ENCODE data around the gene SLC25A25. TPM values are rescaled to one million over a fixed set of nuclear protein-coding genes. Genes with fewer than 3 reads are reported as not detected.
"Not testable (repeated sequence)": the region's sequence is repeated elsewhere in the genome, so short reads cannot be mapped to it uniquely, and the experiment has no call there.

The SLC25A25 gene
- polyA plus RNA-seq, 1 donor = 10.8 TPM

DNA sequence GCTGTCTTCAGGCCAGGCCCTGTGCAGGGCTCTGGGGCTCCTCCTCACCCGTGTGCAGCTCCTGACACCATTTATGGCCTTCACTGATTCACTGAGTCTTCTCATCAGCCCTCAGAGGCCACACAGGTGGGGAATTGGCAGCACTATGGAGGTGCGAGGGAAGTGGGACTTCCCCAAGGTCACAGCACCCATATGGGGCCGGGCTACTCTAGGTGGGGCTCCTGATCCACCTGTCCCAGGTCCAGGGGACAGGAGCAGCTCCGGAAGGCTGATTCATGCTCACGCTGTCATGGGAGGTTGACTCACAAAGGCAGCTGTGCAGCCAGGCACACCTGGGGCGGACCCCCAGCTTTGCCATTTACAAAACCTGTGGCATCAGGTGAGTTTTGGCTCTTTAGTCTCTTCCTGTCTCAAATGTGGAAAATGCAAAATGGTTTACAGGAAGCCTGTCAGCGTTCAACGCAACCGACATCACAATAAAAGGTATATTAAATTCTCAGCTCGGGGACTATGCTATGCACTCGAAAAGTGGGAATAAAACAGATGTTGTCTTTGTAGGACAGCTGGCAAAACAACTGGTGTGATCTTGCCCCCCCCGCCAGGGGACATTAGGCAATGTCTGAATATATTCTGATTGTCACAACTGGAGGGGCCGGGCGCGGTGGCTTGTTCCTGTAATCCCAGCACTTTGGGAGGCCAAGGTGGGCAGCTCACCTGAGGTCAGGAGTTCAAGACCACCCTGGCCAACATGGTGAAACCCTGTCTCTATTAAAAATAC lies 15.9 kb upstream of the SLC25A25 start:
- DNase-seq (ENCODE audit: low read depth) = no peak

- DNase-seq (ENCODE audit: low read depth) = no peak
These were observed 14.5 kb upstream of the SLC25A25 start for GRCh38 chr9:128053560-128053959.

DNA sequence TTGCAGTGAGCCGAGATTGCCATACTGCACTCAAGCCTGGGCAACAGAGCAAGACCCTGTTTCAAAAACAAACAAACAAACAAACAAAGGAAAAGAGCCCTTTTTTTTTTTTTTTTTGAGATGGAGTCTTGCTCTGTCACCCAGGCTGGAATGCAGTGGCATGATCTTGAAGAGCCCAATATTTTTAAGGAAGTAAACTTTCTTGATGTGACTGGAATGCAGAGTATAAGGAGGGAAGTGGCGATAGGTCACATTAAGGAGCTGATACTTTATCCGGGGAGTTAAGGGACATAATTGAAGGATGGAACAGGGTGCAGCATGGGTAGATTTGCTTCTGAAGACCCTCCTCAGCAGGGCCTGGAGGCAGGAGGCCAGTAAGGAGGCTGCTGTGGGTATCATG lies 13.9 kb upstream of the SLC25A25 start:
- DNase-seq (ENCODE audit: low read depth) = no peak

DNA sequence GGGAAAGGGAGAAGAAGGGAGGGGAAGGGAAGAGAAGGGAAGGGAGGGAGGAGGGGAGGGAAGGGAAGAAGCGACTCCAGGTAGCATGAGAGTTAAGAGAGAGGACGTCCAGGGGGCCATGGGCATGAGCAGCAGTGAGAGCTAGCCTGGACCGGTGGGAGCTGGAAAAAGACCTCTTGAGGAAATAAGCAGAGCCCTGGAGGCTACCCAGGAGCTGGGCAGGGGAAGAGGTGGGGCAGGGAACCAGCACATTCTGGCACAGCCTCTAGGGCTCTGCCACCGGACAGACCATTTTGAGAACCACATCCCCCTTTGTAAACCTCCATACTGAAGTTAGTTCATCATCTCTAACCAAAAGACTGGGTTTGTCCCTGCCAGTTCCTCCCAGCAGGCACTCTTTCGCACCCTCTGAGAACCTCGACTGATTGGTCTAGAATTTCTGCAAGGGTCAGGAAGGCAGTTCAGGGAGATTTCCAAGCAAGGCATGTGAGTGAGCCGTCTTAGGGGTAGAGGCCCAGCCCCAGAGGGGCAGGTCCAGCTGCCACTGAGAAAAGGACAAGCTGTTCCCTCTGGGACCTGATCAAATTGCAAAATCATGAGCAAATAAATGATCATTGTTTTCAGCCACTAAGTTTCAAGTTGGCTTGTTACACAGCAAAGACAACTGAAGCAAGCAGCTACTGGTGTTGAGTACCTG lies 12.5 kb upstream of the SLC25A25 start:
- DNase-seq (ENCODE audit: low read depth) = no peak

DNA sequence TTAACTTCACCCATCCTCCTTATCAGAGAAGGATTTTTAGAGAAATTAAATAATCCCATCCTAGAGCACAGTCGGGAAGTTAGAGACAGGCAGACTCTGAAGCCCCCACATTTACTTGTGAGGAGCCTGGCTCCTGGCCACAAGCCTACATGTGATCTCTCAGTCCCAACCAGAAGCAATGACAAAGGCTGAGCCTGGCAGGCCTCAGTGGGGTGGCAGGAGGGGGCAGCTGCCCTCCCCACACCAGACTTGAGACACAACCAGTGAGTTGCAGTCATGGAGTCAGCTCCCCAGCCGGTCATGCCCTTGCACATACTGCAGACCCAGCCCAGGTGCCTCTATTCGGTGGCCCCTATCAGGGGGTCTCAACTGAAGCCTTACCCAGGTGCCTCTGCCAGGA lies 11.9 kb upstream of the SLC25A25 start:
- no peak for DNase-seq (ENCODE audit: low read depth)

DNA sequence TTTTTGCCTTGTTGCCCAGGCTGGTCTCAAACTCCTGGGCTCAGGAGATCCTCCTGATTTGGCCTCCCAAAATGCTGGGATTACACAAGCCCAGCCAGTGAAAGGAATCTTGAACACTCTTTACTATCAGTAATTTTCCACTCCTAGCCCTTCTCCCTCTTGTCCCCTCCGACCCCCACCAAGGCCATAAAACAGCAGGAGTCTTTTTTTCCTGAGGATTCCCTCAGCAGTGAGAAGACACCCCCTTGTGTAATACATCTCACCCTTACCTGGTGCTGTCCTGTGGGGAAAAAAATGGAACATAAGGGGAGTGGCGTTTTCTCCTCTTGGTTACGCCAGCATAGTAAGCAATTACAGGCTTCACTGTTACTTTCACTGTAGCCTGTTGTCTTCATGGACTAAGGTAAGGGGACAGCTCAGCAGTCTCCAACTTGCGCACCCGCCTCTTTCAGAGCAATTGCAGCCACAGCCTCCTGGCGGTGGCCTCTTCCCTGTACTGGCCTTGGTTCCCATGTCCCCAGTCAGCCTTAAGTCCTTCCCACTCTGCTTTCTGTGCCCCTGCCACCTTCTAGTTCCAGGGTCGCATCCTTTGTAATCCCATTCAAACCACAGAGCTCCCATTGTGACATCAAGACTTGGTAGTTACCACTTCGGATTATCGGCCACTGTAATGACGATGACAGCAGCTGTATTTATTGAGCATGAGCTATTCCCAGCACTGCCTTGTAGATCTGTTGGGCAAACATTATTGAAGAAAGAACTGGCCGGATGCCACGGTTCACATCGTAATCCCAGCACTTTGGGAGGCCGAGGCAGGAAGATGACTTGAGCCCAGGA lies 10.9 kb upstream of the SLC25A25 start:
- no peak for DNase-seq (ENCODE audit: low read depth)

DNA sequence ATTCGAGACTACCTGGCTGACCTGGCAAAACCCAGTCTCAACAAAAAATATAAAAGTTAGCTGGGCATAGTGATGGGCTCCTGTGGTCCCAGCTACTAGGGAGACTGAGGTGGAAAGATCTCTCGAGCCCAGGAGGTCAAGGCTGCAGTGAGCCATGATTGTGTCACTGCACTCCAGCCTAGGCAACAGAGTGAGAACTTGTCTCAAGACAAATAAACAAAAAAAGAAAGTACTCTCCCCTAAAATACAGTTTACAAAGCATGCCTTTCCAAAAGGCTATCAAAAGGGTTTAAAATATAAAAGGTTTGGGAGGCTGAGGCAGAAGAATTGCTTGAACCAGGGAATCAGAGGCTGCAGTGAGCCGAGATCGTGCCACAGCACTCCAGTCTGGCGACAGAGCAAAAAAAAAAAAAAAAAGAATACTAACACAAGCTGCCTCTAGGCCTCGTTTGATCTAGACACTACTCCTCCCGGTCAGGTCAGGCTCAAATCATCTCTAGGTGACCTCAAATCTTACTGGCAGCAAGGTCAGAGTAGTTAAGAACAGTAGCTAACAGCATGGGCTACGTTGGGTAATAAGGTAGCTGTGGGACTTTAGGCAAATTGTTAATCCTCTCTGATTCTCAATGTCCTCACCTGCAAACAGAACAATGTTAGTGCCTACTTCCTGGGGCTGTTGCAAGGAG lies 10.2 kb upstream of the SLC25A25 start:
- DNase-seq (ENCODE audit: low read depth) = no peak

DNA sequence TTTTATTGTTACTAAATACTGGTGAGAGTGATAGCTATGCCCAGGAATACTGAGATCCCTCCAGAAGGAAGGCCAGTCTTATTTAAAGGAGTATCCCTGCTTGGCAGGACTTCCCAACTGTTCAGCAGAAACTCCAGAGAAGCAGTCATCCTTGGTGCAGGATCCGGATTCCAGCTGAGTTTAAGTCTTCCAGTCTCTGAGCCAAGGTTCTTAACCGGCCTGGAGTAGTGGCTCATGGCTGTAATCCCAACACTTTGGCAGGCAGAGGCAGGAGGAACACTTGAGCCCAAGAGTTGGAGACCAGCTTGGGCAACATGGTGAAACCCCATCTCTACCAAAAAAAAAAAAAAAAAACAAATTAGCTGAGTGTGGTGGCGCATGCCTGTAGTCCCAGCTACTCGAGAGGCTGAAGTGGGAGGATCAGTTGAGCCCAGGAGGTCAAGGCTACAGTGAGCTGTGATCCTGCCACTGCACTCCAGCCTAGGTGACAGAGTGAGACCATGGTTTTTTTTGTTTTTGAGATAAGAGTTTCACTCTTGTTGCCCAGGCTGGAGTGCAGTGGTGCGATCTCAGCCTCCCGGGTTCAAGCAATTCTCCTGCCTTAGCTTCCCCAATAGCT lies 8.6 kb upstream of the SLC25A25 start:
- DNase-seq (ENCODE audit: low read depth) = no peak

GRCh38 chr9:128061275-128061960 lies 6.6 kb upstream of the SLC25A25 start:
- no peak for DNase-seq (ENCODE audit: low read depth)

GRCh38 chr9:128062279-128062678 lies 5.8 kb upstream of the SLC25A25 start:
- DNase-seq (ENCODE audit: low read depth) = no peak

- DNase-seq (ENCODE audit: low read depth) = no peak
These were observed 4.9 kb upstream of the SLC25A25 start for GRCh38 chr9:128062846-128063831.

- no peak for DNase-seq (ENCODE audit: low read depth)
These were observed 1.9 kb upstream of the SLC25A25 start for GRCh38 chr9:128065907-128066712.

DNA sequence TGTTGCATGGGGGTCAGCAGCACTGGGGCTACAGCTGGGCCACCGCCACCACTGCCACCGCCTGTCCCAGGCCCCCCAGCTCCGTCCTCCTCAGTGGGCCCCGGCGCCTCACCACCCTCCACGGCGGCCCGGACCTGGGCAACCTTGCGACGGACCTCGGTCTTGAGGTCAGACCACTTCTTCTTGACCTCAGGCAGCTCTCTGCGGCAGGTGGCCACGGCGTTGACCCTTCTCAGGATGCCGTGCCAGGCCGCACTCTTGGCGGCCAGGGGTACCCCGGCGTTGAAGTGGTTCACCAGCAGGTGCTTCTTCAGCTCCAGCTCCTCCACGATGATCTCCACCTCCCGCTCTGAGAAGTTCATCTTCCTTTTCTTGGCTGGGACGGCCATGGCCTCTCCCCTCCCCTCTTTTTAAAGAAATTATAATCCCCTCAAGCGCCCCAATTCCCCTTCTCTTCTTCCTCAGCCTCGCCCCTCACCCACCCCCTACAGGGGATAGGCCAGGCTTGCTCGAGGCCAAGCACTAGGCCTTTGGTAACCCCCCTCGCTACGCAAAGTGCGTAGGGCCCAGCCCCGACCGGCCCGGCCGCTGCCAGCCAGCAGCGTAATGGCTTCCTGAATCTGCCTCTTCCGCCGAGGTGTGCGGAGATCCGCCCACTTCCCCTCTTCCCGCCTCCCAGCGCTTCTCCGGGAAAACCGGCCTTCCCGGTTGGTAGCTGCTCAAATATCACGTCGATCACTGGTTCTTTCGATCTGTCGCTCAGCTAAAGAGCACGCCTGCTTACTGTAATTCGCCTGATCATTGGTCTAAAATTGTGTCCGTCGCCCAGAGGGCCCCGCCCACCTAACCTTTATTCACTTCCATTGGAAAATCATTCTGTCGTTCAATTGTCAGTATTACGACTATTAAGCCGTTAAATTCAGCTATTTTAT lies 1.1 kb upstream of the SLC25A25 start, which contains the start of gene NAIF1:
NAIF1 (minus strand) TSS at position 608 of the 932 bp plus-strand sequence; CDS start at position 389, 219 bp downstream.
- DNase-seq (ENCODE audit: low read depth) = peak; percentile 99

DNA sequence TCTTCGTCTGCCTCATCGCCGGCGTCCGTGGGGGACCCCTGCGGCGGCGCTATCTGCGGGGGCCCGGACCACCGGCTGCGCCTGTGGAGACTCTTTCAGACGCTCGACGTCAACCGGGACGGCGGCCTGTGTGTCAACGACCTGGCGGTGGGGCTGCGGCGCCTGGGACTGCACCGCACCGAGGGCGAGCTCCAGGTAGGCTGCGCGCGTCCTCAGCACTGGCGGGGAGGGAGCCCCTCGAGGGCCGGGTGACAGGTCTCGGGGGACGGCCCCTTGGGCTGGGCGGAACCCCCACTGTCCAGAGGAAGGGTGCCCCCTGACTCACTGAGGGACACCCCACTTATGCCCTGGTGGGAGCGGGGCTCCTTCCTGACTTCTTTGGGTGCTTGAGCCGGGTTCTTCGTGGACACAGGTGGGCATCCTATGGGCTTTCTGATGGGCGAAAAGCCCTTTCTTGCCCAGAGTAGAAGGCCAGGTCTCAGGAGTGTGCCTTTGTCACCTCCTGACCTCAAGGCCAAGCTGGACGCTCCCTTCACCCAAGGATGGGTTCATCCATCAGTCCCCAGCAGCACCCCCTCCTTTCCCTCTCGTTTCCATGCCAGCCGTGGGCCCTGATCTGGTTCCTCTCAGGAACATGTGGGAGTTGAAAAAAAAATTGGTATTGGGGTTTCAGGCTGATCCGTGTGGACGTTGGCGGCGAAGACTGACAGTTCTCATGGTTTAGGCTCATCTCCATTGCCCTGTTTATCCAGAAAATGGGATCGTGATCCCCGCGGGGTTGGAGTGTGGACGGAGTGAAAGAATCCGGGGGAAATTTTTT lies 564 bp downstream of the SLC25A25 start:
- no peak for DNase-seq (ENCODE audit: low read depth)

GRCh38 chr9:128070874-128071273 lies 2.8 kb downstream of the SLC25A25 start:
- DNase-seq (ENCODE audit: low read depth) = no peak

- not testable (repeated sequence) for DNase-seq (ENCODE audit: low read depth)
These were observed 3.4 kb downstream of the SLC25A25 start for GRCh38 chr9:128071475-128071874.
